Endodermal cell (in vitro differentiated cells): ENCODE measurements around the gene RBBP6. TPM values are rescaled to one million over a fixed set of nuclear protein-coding genes. Genes with fewer than 3 reads are reported as not detected.

Experiments used
- DNase-seq: peaks from one replicate; pipeline ENCODE4 v3.0.0-alpha.2; 2017
- H3K27ac ChIP-seq: 2 replicates; pipeline ENCODE4 v1.5.1; 2013; ENCODE audit warnings: mild to moderate bottlenecking, low read depth, low read length, moderate library complexity
- H3K27me3 ChIP-seq: 2 replicates; pipeline ENCODE4 v1.6.1; 2013; ENCODE audit warnings: mild to moderate bottlenecking, low read length, moderate library complexity; ENCODE audit not compliant: insufficient read depth, control insufficient read depth, poor library complexity, severe bottlenecking
- H3K36me3 ChIP-seq: 2 replicates; pipeline ENCODE4 v1.7.0; 2013; ENCODE audit warnings: mild to moderate bottlenecking, low read length, moderate library complexity; ENCODE audit not compliant: control insufficient read depth, insufficient read depth
- H3K4me1 ChIP-seq: one replicate; pipeline ENCODE4 v1.7.0; 2013; ENCODE audit warnings: low read length; ENCODE audit not compliant: control insufficient read depth, insufficient read depth
- H3K4me3 ChIP-seq: 2 replicates; pipeline ENCODE4 v1.5.1; 2013; ENCODE audit warnings: mild to moderate bottlenecking, low read length, moderate library complexity
- H3K9ac ChIP-seq: 2 replicates; pipeline ENCODE4 v1.6.1; 2013; ENCODE audit warnings: mild to moderate bottlenecking, low read length, moderate library complexity; ENCODE audit not compliant: poor library complexity, severe bottlenecking; ENCODE audit errors: extremely low read depth
- H3K9me3 ChIP-seq: 2 replicates; pipeline ENCODE4 v1.6.1; 2013; ENCODE audit warnings: mild to moderate bottlenecking, low read length, moderate library complexity; ENCODE audit not compliant: control insufficient read depth
- H3K27ac Mint-ChIP-seq: 2 replicates; pipeline ENCODE4 v1.8.0; 2020; ENCODE audit warnings: mixed read lengths
- H3K27me3 Mint-ChIP-seq: 2 replicates; pipeline ENCODE4 v1.8.0; 2021; ENCODE audit warnings: mild to moderate bottlenecking, mixed read lengths; ENCODE audit not compliant: insufficient read depth
- H3K36me3 Mint-ChIP-seq: 2 replicates; pipeline ENCODE4 v1.8.0; 2020; ENCODE audit warnings: low read depth, mixed read lengths
- H3K4me1 Mint-ChIP-seq: 2 replicates; pipeline ENCODE4 v1.8.0; 2020; ENCODE audit warnings: mixed read lengths
- H3K4me3 Mint-ChIP-seq: 2 replicates; pipeline ENCODE4 v1.8.0; 2020; ENCODE audit warnings: mild to moderate bottlenecking, moderate library complexity, mixed read lengths
- H3K9me3 Mint-ChIP-seq: 2 replicates; pipeline ENCODE4 v1.8.0; 2020; ENCODE audit warnings: mild to moderate bottlenecking, mixed read lengths
- WGBS, 2 experiments: methylation state at CpG; one replicate each; pipeline versions ENCODE4 v1.1.5 to v1.1.7; 2013; ENCODE audit warnings: missing lambda C conversion rate in 2 of 2, mixed read lengths in 1 of 2; ENCODE audit not compliant: insufficient coverage in 1 of 2, insufficient read length in 1 of 2; 5-methylcytosine and 5-hydroxymethylcytosine counted together
- total RNA-seq, 2 donors: library from RNA; stranded (reverse); fragmentation: NEBNext Ultra II Directional in 1 of 2; extraction: Animal tissue kit (Norgen Biotek cat#: 25700) in 1 of 2; gene quantifications; 2 replicates in 1 of 2; 3 replicates in 1 of 2; pipeline ENCODE4 v1.2.1, GENCODE V29; 2021
- TF ChIP-seq, protein P1 (sequence below): fragments of 200-600 bp; sonication (generic); conservative IDR thresholded peaks from 2 replicates; pipeline ENCODE4 v1.5.0; 2021; ENCODE audit warnings: antibody characterized with exemption, mild to moderate bottlenecking

RBBP6 gene
- total RNA-seq, 2 donors from 2014 or later: 70.3 to 76.6 TPM

GRCh38 chr16:24536671-24537070 lies 2.7 kb upstream of the RBBP6 start:
- TF ChIP-seq, protein P1, sequence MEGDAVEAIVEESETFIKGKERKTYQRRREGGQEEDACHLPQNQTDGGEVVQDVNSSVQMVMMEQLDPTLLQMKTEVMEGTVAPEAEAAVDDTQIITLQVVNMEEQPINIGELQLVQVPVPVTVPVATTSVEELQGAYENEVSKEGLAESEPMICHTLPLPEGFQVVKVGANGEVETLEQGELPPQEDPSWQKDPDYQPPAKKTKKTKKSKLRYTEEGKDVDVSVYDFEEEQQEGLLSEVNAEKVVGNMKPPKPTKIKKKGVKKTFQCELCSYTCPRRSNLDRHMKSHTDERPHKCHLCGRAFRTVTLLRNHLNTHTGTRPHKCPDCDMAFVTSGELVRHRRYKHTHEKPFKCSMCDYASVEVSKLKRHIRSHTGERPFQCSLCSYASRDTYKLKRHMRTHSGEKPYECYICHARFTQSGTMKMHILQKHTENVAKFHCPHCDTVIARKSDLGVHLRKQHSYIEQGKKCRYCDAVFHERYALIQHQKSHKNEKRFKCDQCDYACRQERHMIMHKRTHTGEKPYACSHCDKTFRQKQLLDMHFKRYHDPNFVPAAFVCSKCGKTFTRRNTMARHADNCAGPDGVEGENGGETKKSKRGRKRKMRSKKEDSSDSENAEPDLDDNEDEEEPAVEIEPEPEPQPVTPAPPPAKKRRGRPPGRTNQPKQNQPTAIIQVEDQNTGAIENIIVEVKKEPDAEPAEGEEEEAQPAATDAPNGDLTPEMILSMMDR: no peak
- Mint-ChIP-seq H3K27ac (peak overlapping the region; percentile 8), H3K4me1 (peaks cover 2% of the 10 kb centered on the region), H3K4me3 (no peak overlapping the region), H3K9me3 (no peaks in the 10 kb centered on the region), H3K27me3 (no peaks in the 10 kb centered on the region), H3K36me3 (peaks cover 2% of the 10 kb centered on the region)
- Histone ChIP-seq H3K4me3 (no peak overlapping the region), H3K9ac (no peak overlapping the region), H3K9me3 (no peaks in the 10 kb centered on the region), H3K36me3 (no peaks in the 10 kb centered on the region), H3K4me1 (no peaks in the 10 kb centered on the region), H3K27me3 (no peaks in the 10 kb centered on the region), H3K27ac (no peak overlapping the region)
- WGBS, 2 experiments: 89 to 92% methylated on average over 5 of the region's 5 CpGs
- DNase-seq: no peak

GRCh38 chr16:24537474-24538337 lies 1.7 kb upstream of the RBBP6 start:
- Mint-ChIP-seq H3K27me3 (no peaks in the 10 kb centered on the region), H3K36me3 (peaks cover 5% of the 10 kb centered on the region), H3K4me3 (no peak overlapping the region), H3K27ac (no peak overlapping the region), H3K9me3 (no peaks in the 10 kb centered on the region), H3K4me1 (peaks cover 9% of the 10 kb centered on the region)
- Histone ChIP-seq H3K4me3 (no peak overlapping the region), H3K9me3 (no peaks in the 10 kb centered on the region), H3K27ac (no peak overlapping the region), H3K36me3 (peaks cover under 1% of the 10 kb centered on the region), H3K27me3 (no peaks in the 10 kb centered on the region), H3K4me1 (no peaks in the 10 kb centered on the region), H3K9ac (no peak overlapping the region)
- TF ChIP-seq, protein P1: no peak
- 92 to 97% methylated on average over 15 to 16 of the region's 16 CpGs for WGBS, 2 experiments
- DNase-seq: no peak

DNA sequence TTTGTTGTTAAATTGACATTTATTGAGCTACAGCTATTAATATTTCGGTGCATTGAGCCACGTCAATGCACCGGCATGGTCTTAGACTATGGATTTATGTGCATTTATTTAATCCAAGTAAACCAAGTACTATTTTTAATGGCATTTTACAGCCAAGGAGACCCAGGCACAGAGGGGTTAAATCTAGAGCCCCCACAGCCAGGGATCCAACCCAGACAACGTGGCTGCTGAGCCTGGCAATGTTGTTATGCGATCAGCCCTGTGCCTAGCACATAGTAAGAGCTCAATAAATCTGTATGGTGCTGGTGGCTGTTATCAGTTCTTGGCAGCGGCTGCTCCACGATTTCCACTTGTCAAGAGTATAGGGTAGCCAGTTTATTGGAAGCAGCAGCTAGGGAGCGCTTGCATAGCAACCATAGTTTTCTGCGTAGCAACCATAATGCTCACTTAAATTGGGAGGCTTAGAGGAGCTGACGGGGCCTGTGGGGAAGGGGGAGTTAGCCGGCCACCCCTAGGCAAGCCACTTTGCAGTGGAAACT lies 541 bp upstream of the RBBP6 start:
- peak overlapping the region; percentile 92 for H3K4me3 Mint-ChIP-seq
- DNase-seq: no peak
- H3K27ac Mint-ChIP-seq: peak overlapping the region; percentile 89
- Histone ChIP-seq H3K27ac (peak overlapping the region; percentile 86), H3K4me1 (no peaks in the 10 kb centered on the region), H3K36me3 (peaks cover 7% of the 10 kb centered on the region), H3K9ac (peak overlapping the region; percentile 98), H3K4me3 (peak overlapping the region; percentile 100), H3K27me3 (no peaks in the 10 kb centered on the region), H3K9me3 (no peaks in the 10 kb centered on the region)
- WGBS, 2 experiments: 20% methylated on average over 8 to 11 of the region's 11 CpGs
- H3K36me3 Mint-ChIP-seq: peaks cover 7% of the 10 kb centered on the region
- H3K27me3 Mint-ChIP-seq: no peaks in the 10 kb centered on the region
- no peaks in the 10 kb centered on the region for H3K9me3 Mint-ChIP-seq
- TF ChIP-seq, protein P1: peak; percentile 5
- peaks cover 14% of the 10 kb centered on the region for H3K4me1 Mint-ChIP-seq
